Prostate gland (tissue), 2 donors: ENCODE results near the gene KCNH6.

ENCODE experiments used
- CTCF ChIP-seq, 4 experiments: fragments of 200-600 bp in 2 of 4; fragments of 450-650 bp in 2 of 4; sonication (generic) in 2 of 4; IDR thresholded peaks; 1 replicate in 3 of 4; 2 replicates in 1 of 4; pipeline ENCODE4 v1.5.1; 2016 to 2019; ENCODE audit warnings: antibody characterized with exemption in 4 of 4, mild to moderate bottlenecking in 2 of 4, moderate library complexity in 2 of 4
- POLR2A ChIP-seq: fragments of 450-650 bp; IDR thresholded peaks from one replicate; pipeline ENCODE4 v1.6.1; 2016; ENCODE audit warnings: antibody characterized with exemption, mild to moderate bottlenecking

GRCh38 chr17:63517825-63518534 is 5.2 kb upstream of the KCNH6 start:
- TF ChIP-seq CTCF (IDR thresholded peaks at IDR 0.05), result no peak
- no peak for TF ChIP-seq POLR2A
